CD4-positive, alpha-beta T cell (primary cell): ENCODE data around the gene SYPL2. TPM values are rescaled to one million over a fixed set of nuclear protein-coding genes. Genes with fewer than 3 reads are reported as not detected.
"Not testable (repeated sequence)": the region's sequence is repeated elsewhere in the genome, so short reads cannot be mapped to it uniquely, and the experiment has no call there.

ENCODE experiments used
- ATAC-seq: fragments of 200-7000 bp; cut with Tn5 transposase; one replicate; pipeline ENCODE4 v1.10.0; 2022; ENCODE audit warnings: mild to moderate bottlenecking; ENCODE audit not compliant: poor library complexity
- CTCF ChIA-PET: fragments of 350-600 bp; sonication (Branson Sonifier 250); formaldehyde crosslinking; loops from one replicate; lab custom pipeline; 2021; ENCODE audit warnings: antibody characterized with exemption, inconsistent platforms; lab: Charles Lee
- POLR2A ChIA-PET: fragments of 350-600 bp; sonication (Branson Sonifier 250); formaldehyde crosslinking; loops from one replicate; lab custom pipeline; 2021; ENCODE audit warnings: antibody characterized with exemption, inconsistent platforms; lab: Charles Lee
- DNase-seq, 14 experiments: peaks; one replicate each; pipeline ENCODE4 v3.0.0-alpha.2; 2013 to 2020; ENCODE audit warnings: mixed read lengths in 2 of 14
- H3K27ac ChIP-seq, 2 donors: one replicate each; pipeline versions ENCODE4 v1.5.1 to v1.7.0; 2013; ENCODE audit warnings: low read length in 2 of 2, low read depth in 1 of 2, mild to moderate bottlenecking in 1 of 2
- H3K27me3 ChIP-seq, 2 experiments: 1 replicate in 1 of 2; 2 replicates in 1 of 2; pipeline versions ENCODE4 v1.6.1 to v1.7.0; 2013; ENCODE audit warnings: low read length in 2 of 2, control low read depth in 1 of 2, mild to moderate bottlenecking in 1 of 2, moderate library complexity in 1 of 2; ENCODE audit not compliant: insufficient read depth in 2 of 2, control insufficient read depth in 1 of 2
- H3K36me3 ChIP-seq: one replicate; pipeline ENCODE4 v1.6.1; 2013; ENCODE audit warnings: low read length, control low read depth; ENCODE audit not compliant: insufficient read depth
- H3K4me1 ChIP-seq: one replicate; pipeline ENCODE4 v1.6.1; 2013; ENCODE audit warnings: low read length, control low read depth; ENCODE audit not compliant: insufficient read depth
- H3K4me3 ChIP-seq: one replicate; pipeline ENCODE4 v1.5.1; 2013; ENCODE audit warnings: mild to moderate bottlenecking, low read length, moderate library complexity
- H3K9me3 ChIP-seq, 2 experiments: 1 replicate in 1 of 2; 2 replicates in 1 of 2; pipeline versions ENCODE4 v1.6.1 to v1.7.0; 2013; ENCODE audit warnings: low read length in 2 of 2, mild to moderate bottlenecking in 2 of 2, control low read depth in 1 of 2, moderate library complexity in 1 of 2; ENCODE audit not compliant: control insufficient read depth in 1 of 2, insufficient read depth in 1 of 2
- H3K27ac Mint-ChIP-seq: one replicate; pipeline ENCODE4 v1.8.0; 2020; ENCODE audit warnings: mixed read lengths
- H3K27me3 Mint-ChIP-seq: one replicate; pipeline ENCODE4 v1.8.0; 2021; ENCODE audit warnings: mixed read lengths
- H3K36me3 Mint-ChIP-seq: one replicate; pipeline ENCODE4 v1.8.0; 2021; ENCODE audit warnings: low read depth, mixed read lengths
- H3K4me1 Mint-ChIP-seq: one replicate; pipeline ENCODE4 v1.8.0; 2021; ENCODE audit warnings: low read depth, mixed read lengths
- H3K4me3 Mint-ChIP-seq: one replicate; pipeline ENCODE4 v1.8.0; 2020; ENCODE audit warnings: mild to moderate bottlenecking, mixed read lengths
- H3K9me3 Mint-ChIP-seq: one replicate; pipeline ENCODE4 v1.8.0; 2020; ENCODE audit warnings: mixed read lengths
- intact Hi-C, 2 experiments: fragments of 100-400 bp; cut with DNase I in 1 of 2; cut with micrococcal nuclease in 1 of 2; formaldehyde crosslinking; loops; one replicate each; pipeline versions ENCODE4 v1.15.1 to v1.9.0; 2023 to 2025; cut with DNase I, micrococcal nuclease
- total RNA-seq, 174 experiments: library from RNA in 2 of 174; stranded (reverse) in 2 of 174; gene quantifications; one replicate each; pipeline ENCODE4 v1.2.3 and lab custom pipeline; 2021 to 2026
- TF ChIP-seq, protein P1 (sequence below): fragments of 200-600 bp; IDR thresholded peaks from one replicate; pipeline ENCODE4 v1.8.0; 2022; ENCODE audit warnings: antibody characterized with exemption, mild to moderate bottlenecking

Gene SYPL2
- total RNA-seq, 2 experiments from 2014 or later = not detected

DNA sequence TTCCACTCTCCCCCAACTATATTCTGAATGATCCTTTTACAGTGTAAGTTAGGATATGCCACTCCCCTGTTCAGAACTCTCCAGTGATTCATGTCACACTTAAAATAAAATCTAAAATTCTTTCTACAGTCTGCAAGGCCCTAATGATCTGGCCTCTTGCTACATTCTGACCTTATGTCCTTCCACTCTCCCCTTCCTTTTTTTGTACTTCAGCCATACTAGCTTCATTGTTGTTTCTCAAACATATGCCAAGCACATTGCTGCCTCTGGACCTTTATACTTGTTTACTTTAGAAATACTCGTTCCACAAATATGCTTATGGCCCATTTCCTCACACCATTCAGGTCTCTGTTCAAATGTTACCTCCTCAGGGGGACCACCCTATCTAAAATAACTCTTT lies 25.3 kb upstream of the SYPL2 start:
- POLR2A ChIA-PET = no interaction called here
- H3K9me3 Mint-ChIP-seq = no peaks in the 10 kb centered on the region

DNA sequence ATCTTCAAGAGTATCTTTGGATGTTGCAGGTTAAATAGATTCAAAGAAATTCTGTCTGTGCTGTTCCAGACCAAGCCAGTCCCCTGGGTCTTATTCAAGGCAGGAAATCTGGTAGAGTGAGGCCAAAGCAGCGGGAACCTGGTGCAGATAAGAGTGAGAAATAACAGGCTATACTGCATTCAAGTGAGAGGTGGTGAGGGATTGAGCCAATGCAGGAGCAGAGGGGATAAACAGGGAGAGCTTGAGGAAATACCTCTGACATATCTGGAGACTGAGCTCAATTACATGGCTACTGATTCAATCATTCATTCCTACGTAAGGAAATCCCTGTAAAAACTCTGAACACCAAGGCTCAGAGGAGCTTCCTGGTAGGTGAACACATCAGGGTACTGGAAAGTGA lies 22.9 kb upstream of the SYPL2 start:
- POLR2A ChIA-PET = no interaction called here
- Mint-ChIP-seq H3K27ac (no peak overlapping the region), H3K36me3 (no peaks in the 10 kb centered on the region), H3K4me1 (no peaks in the 10 kb centered on the region), H3K9me3 (no peaks in the 10 kb centered on the region), H3K27me3 (peaks cover 17% of the 10 kb centered on the region), H3K4me3 (no peak overlapping the region)
- no peak for DNase-seq
- ATAC-seq = no peak
- TF ChIP-seq, protein P1, sequence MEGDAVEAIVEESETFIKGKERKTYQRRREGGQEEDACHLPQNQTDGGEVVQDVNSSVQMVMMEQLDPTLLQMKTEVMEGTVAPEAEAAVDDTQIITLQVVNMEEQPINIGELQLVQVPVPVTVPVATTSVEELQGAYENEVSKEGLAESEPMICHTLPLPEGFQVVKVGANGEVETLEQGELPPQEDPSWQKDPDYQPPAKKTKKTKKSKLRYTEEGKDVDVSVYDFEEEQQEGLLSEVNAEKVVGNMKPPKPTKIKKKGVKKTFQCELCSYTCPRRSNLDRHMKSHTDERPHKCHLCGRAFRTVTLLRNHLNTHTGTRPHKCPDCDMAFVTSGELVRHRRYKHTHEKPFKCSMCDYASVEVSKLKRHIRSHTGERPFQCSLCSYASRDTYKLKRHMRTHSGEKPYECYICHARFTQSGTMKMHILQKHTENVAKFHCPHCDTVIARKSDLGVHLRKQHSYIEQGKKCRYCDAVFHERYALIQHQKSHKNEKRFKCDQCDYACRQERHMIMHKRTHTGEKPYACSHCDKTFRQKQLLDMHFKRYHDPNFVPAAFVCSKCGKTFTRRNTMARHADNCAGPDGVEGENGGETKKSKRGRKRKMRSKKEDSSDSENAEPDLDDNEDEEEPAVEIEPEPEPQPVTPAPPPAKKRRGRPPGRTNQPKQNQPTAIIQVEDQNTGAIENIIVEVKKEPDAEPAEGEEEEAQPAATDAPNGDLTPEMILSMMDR = no peak
- H3K27ac ChIP-seq = no peak overlapping the region
- peaks cover 17 to 22% of the 10 kb centered on the region in 2 experiments for H3K27me3 ChIP-seq
- H3K4me3 ChIP-seq = no peak overlapping the region
- intact Hi-C loops = no loop called here
- no peaks in the 10 kb centered on the region for H3K9me3 ChIP-seq
- no peaks in the 10 kb centered on the region for H3K36me3 ChIP-seq
- CTCF ChIA-PET = no interaction called here
- no peaks in the 10 kb centered on the region for H3K4me1 ChIP-seq

More for the DNA sequence above, 25.3 kb upstream of the SYPL2 start:
- no peaks in the 10 kb centered on the region for H3K36me3 ChIP-seq
- TF ChIP-seq, protein P1 = no peak
- no peaks in the 10 kb centered on the region for H3K9me3 ChIP-seq
- intact Hi-C loops = no loop called here
- H3K27ac ChIP-seq = no peak overlapping the region
- CTCF ChIA-PET = no interaction called here
- ATAC-seq (no peak), DNase-seq (no peak)
- Mint-ChIP-seq H3K27ac (no peak overlapping the region), H3K4me1 (no peaks in the 10 kb centered on the region), H3K27me3 (peaks cover 6% of the 10 kb centered on the region), H3K36me3 (no peaks in the 10 kb centered on the region), H3K4me3 (no peak overlapping the region)
- no peaks in the 10 kb centered on the region for H3K4me1 ChIP-seq
- no peak overlapping the region for H3K4me3 ChIP-seq
- H3K27me3 ChIP-seq = peaks cover 10 to 18% of the 10 kb centered on the region in 2 experiments

DNA sequence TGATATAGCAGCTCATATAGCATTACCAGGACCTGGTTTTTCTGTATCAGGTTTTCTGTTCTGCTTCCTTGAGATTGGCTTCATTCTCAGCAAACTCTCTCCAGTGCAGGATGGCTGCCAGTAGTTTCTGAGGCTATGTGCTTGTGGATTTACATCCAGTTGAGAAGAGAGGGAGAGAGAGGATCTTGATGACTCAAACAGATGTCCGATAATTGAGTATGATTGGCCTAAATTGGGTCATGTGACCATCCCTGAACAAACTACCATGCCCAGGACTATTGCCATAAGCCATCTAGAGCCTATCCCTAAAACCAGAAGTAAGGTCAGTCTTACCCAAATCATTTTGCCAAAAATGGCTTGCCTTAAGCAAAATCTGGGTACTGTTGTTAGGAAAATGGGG lies 22.0 kb upstream of the SYPL2 start:
- Mint-ChIP-seq H3K9me3 (no peaks in the 10 kb centered on the region), H3K27me3 (peaks cover 25% of the 10 kb centered on the region), H3K36me3 (no peaks in the 10 kb centered on the region), H3K27ac (no peak overlapping the region), H3K4me3 (no peak overlapping the region), H3K4me1 (no peaks in the 10 kb centered on the region)
- H3K27ac ChIP-seq = no peak overlapping the region
- intact Hi-C loops = no loop called here
- peaks cover 17 to 27% of the 10 kb centered on the region in 2 experiments for H3K27me3 ChIP-seq
- H3K4me1 ChIP-seq = no peaks in the 10 kb centered on the region
- H3K4me3 ChIP-seq = no peak overlapping the region
- CTCF ChIA-PET = no interaction called here
- H3K9me3 ChIP-seq = no peaks in the 10 kb centered on the region
- POLR2A ChIA-PET = no interaction called here
- DNase-seq (no peak), ATAC-seq (no peak)
- TF ChIP-seq, protein P1 = no peak
- no peaks in the 10 kb centered on the region for H3K36me3 ChIP-seq

GRCh38 chr1:109445949-109446695 lies 20.2 kb upstream of the SYPL2 start:
- intact Hi-C loops, H3K36me3 ChIP-seq, H3K27ac ChIP-seq, POLR2A ChIA-PET, H3K9me3 ChIP-seq, H3K4me1 Mint-ChIP-seq, H3K4me1 ChIP-seq, H3K4me3 Mint-ChIP-seq, H3K27ac Mint-ChIP-seq, CTCF ChIA-PET, H3K9me3 Mint-ChIP-seq, ATAC-seq, DNase-seq, H3K36me3 Mint-ChIP-seq, H3K4me3 ChIP-seq: not testable (repeated sequence)
- H3K27me3 Mint-ChIP-seq = peaks cover 37% of the 10 kb centered on the region
- peaks cover 20 to 30% of the 10 kb centered on the region in 2 experiments for H3K27me3 ChIP-seq
